Measurements from ENCODE around the gene HMGN2. TPM values are rescaled to one million over a fixed set of nuclear protein-coding genes. Genes with fewer than 3 reads are reported as not detected.

The HMGN2 gene
- total and polyA plus RNA-seq, 2 experiments from 2014 or later, result 330 to 1,122 TPM

- Histone ChIP-seq H3K4me2 (peak overlapping the region; percentile 94), H4K20me1 (replicated peaks; ENCODE audit: insufficient read depth) (peaks cover 32% of the 10 kb centered on the region), H3K9me2 (ENCODE audit: insufficient read depth) (no peaks in the 10 kb centered on the region), H3K4me3 (peak overlapping the region; percentile 96), H3K27me3 (ENCODE audit: insufficient read depth) (peaks cover 9% of the 10 kb centered on the region; the same call in 1 of the 2 replicates), H3K27ac (ENCODE audit: low read depth) (peak overlapping the region; percentile 81; the same call in 1 of the 2 replicates), H3K4me1 (ENCODE audit: insufficient read depth) (peaks cover 21% of the 10 kb centered on the region), H2AFZ (0 out of 2 replicates have a peak overlapping the region, but pooled peaks have one; percentile 69), H3K36me3 (ENCODE audit: insufficient read depth) (peaks cover 36% of the 10 kb centered on the region), H3F3A (replicated peaks; ENCODE audit: low read depth) (peaks cover 48% of the 10 kb centered on the region), H3K79me2 (replicated peaks; ENCODE audit: insufficient read depth) (peaks cover 23% of the 10 kb centered on the region)
- Mint-ChIP-seq H3K27me3 (ENCODE audit: insufficient read depth, low read depth, poor library complexity) (peaks cover 33% of the 10 kb centered on the region), H3K36me3 (ENCODE audit: low read depth) (peaks cover 55% of the 10 kb centered on the region), H3K9me3 (peaks cover 3% of the 10 kb centered on the region; the same call in 1 of the 3 replicates), H3K4me3 (peak overlapping the region; percentile 89), H3K27ac (peak overlapping the region; percentile 100), H3K4me1 (peaks cover 38% of the 10 kb centered on the region)
- DNase-seq (ENCODE audit: low spot score), result peak; percentile 83
- TF ChIP-seq ETS1 (IDR thresholded peaks at IDR 0.05), result 0 out of 2 replicates have a peak, but pooled peaks have one; percentile 52
- no peak for TF ChIP-seq CTCF (conservative IDR thresholded peaks at IDR 0.05; ENCODE audit: low read depth in 2 of 2)
- TF ChIP-seq ZNF114 (CRISPR knock-in tag; IDR thresholded peaks at IDR 0.05), result 0 out of 2 replicates have a peak, but pooled peaks have one; percentile 28
- TF ChIP-seq EZH2 (IDR thresholded peaks at IDR 0.05; ENCODE audit: low read depth, unreplicated experiment), result no peak
- TF ChIP-seq REST (IDR thresholded peaks at IDR 0.05; ENCODE audit: unreplicated experiment), result peak; percentile 70
- no peak for TF ChIP-seq STAT1 (IDR thresholded peaks at IDR 0.05; ENCODE audit: unreplicated experiment)
- peak; percentile 30; the same call in 1 of the 2 replicates for TF ChIP-seq POLR2AphosphoS5 (IDR thresholded peaks at IDR 0.05; ENCODE audit: low read depth)
- peak; percentile 58 for ATAC-seq
These were observed 531 bp upstream of the HMGN2 start for GRCh38 chr1:26471498-26472319.
